Stimulated activated CD4-positive, alpha-beta T cell treated with anti-CD3 and anti-CD28 coated beads, Interleukin-1b, Interleukin-23, amount 100 ng/mL, for 48 hours (primary cell): Measurements from ENCODE around the gene CDK2.
A peak's percentile ranks its signal among the peaks of the same experiment; 100 is the strongest.
"Not testable (repeated sequence)": the region's sequence is repeated elsewhere in the genome, so short reads cannot be mapped to it uniquely, and the experiment has no call there.

Experiments used
- DNase-seq: peaks from one replicate; pipeline ENCODE4 v3.0.0-alpha.2; 2020

CDK2 gene

DNA sequence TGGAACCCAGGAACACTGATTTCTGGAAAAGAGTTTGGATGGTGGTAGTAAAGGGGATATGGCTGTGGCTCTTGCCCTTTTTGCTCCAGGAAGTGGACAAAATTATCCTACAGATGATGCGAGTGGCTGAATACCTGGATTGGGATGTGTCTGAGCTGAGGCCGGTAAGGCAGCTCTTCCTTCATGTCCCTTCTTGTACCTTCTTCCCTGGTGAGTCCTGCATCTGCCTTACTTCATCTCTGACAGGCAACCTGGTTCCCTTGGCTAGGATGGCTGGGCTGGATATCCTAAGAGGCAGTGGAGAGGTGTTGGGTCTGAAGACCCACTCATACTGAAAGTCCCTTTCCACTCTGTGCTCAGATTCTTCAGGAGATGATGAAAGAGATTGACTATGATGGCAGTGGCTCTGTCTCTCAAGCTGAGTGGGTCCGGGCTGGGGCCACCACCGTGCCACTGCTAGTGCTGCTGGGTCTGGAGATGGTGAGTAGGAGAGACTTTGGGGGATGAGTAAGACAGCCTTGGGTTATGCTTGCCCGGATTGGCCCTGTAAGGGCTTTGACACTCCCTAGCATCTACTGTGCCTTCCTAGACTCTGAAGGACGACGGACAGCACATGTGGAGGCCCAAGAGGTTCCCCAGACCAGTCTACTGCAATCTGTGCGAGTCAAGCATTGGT lies 27.7 kb upstream of the CDK2 start:
- DNase-seq: peak; percentile 73

DNA sequence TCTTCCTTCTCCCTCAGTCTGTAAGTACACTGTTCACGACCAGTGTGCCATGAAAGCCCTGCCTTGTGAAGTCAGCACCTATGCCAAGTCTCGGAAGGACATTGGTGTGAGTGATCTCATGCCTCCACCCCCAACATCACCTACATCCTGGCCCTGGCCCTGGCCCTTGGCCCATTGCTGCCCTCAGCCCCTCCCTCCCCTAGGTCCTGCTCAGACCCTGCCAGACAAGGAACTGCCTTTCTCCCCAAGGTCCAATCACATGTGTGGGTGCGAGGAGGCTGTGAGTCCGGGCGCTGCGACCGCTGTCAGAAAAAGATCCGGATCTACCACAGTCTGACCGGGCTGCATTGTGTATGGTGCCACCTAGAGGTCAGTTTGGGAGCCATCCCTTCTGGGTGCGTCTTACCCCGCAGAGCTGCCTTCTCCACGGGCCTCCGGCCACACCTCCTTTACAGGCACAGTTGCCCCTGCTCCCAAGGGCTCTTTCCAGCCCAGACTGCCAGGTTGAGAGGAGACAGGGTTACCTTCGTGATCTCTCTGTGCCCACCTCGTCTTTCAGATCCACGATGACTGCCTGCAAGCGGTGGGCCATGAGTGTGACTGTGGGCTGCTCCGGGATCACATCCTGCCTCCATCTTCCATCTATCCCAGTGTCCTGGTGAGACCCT lies 26.4 kb upstream of the CDK2 start:
- DNase-seq: peak; percentile 82

DNA sequence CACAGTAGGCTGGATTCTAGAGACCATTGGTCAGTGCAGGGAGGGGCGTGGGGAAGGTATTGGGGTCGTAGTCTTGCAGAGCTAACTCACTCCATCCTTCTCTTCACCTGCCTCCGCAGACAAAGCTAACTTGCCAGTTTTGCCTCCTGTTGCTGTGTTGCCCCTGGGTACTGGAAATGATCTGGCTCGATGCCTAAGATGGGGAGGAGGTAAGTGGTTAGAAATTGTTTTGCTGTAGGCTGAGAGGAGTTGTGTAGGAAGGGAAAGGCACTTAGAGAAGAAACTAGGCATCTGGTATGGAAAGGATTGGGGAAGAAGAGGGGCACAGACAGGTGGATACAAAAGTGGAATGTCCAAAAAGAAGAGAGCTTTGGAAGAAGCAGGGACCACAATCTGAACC lies 24.6 kb upstream of the CDK2 start:
- no peak for DNase-seq

DNA sequence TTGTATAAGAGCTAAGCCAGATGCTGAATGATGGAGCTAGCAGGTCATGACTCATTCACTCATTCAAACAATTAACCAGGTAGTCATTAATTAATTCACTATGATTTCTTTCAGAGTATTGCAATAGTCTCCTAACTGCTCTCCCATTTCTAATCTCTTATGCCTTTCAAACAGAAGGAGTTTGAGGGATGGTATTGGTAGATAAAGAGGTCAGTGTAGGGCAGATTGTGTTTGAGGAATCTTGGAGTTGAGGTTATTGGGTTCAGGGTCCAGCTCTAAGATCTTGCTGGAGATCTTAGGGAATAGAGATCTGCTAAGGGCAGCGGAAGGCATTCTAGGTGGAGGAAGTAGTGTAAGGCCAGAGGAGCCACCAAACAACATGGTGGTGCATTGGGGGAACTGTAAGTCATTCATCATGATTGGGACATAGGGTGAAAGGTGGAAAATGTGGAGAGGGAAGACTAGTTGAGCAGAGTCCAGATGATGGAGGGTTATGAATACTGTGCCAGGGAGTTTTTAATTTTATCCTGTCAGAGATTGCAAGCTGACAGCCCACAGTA lies 24.0 kb upstream of the CDK2 start:
- no peak for DNase-seq

DNA sequence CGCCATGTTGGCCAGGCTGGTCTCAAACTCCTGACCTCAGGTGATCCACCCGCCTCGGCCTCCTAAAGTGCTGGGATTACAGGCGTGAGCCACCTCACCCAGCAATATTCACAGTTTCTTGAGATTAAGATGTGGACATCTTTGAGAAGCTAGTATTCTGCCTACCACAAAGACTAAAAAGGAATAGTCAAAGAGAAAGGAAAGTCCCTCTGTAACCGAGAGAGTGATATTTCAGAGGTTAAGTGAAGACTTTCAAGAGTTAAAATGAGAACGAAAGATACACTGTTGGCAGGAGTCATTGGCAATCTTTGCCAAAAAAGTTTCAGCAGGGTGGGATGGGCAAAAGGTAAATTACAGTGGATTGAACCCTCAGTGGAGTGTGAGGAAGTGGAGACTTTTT lies 20.1 kb upstream of the CDK2 start:
- no peak for DNase-seq

DNA sequence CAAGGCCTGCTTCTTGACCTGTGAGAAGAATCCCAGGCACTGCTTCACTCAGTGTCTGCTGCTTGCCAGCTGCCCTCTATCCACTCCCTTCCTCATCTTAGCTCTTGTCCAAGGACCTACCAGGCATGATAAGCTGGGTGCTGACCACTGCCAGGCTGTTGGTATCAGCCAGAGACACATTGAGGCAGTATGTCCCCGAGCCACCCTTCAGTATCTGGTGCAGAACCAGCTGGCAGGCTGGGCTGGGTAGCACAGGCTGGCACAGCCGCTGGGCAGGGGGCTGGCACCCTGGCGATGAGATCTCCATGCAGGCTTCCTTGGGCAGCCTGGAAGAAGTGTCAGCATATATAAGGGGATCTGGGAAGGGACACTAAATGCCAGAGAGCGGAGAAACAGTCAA lies 11.3 kb upstream of the CDK2 start:
- DNase-seq: no peak

DNA sequence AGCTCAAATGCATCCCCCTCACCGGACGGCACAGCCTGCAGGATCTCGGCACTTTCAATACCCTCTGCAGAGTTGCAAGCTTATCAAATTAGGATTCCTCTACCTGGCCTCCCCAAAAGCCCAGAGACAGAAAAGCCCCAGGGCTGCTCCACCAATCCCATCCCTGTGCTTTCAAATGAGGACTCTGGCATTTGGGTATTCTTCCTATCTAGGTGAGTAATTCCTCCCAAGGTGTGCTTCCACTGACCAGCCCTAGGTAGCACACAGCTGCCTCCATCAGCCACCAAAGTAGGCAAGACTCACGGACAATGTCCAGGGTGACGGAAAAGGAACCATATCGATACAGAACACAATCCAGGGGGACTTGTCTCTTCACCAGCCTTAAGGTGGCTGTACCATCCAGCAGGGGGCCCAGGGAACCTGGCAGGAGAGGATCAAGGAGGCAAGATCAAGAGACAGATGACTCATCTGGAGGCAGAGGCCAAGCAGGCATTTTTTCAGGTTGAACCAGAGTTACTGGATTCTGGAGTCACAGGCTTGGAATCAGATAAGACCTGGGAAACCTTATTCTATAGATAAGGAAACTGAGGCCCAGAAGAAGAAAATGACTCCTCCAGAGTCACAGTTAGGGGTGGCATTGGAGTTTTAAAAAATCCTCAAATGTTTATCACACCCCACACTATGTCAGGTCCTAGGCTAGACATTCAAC lies 10.7 kb upstream of the CDK2 start:
- peak; percentile 67 for DNase-seq

DNA sequence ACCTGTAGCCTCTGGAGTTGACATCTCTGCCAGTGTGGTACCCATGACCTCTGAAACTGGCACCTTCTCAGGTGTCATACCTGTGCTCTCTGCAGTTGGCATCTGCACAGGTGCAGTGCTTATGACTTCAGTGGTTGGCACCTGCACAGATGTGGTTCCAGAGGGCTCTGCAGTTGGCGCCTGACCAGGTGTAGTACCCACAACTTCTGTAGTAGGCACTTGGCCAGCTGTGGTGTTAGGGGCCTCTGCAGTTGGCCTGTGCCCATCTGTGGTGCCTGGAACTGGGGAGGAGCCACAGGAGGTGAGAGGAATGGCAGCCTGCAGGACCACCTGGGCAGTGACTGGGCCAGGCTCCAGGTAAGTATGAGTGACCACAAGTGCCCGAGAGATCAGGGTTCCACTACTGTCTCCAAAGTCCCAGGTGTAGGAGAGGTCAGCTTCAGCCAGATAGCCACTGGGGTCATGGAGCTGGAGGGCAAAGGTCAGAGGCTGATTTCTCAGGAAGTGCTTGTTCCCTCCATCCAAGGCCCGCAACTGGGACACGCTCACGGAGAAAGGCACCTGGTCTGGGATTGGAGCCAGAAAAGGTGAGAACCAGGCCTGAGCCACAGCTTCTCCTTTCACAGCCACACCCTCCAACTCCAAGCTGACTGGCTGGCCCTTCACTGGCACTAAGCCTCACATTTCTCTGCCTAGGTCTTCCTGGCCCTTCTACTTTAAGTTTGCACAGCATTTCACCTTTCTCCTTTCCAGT lies 9.3 kb upstream of the CDK2 start:
- DNase-seq: no peak

DNA sequence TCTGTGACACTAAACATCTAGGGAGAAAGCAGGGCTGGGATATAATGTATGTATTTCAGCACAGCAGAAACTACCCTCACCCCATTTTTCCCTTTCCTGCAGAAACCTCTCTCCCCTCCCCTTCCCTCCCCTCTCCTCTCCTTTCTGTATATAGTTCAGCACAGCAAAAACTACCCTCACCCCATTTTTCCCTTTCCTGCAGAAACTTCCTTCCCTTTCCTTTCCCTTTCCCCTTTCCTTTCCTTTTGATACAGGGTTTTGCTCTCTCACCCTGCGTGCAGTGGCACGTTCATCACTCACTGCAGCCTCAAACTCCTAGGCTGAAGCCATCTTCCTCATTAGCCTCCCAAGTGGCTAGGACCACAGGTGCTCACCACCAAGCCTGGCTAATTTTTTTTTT lies 2.9 kb upstream of the CDK2 start:
- no peak for DNase-seq

DNA sequence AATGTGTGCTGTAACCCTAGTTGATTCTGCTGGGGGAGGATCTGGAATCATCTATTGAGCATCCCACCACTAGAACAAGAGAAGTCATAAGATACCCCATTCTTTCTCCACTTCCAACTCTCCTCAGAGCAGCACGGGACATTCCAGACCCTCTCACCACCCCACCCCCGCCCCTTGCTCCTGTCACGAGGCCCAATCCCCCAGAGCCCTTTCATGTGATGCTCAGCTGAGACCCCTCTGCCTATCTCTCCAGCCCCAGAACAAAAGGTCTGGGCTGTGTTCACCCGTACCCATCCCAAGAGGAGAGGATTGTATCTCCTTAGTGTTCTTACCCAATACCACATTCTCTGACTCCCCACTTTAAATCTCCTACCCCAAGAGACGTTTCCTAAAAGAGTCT lies 1.4 kb upstream of the CDK2 start:
- no peak for DNase-seq

DNA sequence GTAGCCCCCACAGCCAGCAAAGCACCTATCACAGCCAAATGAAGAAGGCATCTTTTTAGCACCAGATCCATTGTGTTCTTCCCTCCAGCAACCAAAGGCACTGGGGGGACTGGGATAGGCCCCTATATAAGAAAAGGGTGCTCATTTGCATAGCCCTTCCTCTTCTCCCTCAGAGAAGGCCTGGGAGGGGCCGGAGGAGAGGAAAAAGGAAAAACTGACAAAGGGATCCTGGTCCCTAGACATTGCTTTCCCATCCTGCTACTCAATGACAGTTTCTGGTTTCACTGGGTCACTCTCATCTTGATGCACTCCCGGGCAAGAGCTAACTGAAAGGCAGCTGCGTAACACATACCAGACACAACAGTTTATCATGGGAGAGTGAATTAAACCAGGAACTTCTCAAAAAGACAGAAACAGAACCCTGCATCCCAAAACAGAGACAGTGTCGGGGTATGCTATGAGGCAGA lies 656 bp upstream of the CDK2 start, which contains the start of gene PMEL:
TSS of gene PMEL (minus strand) at position 102 of the 467 bp plus-strand sequence. CDS start at position 71, 31 bp downstream.
- no peak for DNase-seq

DNA sequence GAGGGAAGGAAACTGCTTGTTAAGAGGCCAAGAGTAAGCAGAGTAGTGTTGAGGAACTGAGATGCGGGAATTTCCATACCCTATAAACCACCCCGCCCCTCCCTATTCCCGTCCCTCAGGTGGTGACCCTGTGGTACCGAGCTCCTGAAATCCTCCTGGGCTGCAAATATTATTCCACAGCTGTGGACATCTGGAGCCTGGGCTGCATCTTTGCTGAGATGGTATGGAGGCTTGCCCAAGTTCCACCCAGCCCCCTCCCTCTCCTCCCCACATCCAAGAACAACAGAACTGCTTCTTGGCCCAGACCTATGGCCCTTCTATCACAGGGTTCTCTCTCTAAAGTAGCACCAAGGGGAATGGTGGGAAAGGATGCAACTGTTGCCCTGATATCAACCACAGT lies 2.7 kb downstream of the CDK2 start:
- no peak for DNase-seq

DNA sequence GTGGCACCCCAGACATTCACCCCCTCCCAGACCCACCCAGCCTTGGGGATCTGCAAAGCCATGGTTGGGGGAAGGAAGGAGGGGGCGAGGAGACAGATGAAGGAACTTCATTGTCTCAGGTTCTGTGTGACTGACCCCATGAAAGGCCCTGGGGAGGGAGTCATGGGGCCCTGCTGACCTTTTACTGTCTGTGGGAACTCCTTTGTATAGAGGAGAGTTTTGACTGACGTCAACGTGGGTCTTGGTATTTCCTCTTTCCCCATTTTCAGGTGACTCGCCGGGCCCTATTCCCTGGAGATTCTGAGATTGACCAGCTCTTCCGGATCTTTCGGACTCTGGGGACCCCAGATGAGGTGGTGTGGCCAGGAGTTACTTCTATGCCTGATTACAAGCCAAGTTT lies 4.1 kb downstream of the CDK2 start:
- no peak for DNase-seq

DNA sequence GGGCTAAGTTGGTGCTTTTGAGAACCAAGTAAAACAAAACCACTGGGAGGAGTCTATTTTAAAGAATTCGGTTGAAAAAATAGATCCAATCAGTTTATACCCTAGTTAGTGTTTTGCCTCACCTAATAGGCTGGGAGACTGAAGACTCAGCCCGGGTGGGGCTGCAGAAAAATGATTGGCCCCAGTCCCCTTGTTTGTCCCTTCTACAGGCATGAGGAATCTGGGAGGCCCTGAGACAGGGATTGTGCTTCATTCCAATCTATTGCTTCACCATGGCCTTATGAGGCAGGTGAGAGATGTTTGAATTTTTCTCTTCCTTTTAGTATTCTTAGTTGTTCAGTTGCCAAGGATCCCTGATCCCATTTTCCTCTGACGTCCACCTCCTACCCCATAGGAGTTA lies 5.4 kb downstream of the CDK2 start:
- no peak for DNase-seq

DNA sequence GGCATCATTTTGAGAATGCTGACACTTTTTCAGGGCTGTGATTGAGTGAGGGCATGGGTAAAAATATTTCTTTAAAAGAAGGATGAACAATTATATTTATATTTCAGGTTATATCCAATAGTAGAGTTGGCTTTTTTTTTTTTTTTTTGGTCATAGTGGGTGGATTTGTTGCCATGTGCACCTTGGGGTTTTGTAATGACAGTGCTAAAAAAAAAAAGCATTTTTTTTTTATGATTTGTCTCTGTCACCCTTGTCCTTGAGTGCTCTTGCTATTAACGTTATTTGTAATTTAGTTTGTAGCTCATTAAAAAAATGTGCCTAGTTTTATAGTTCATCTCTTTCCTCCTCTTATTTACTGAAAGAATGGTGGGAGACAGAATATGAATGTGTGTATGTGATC lies 5.8 kb downstream of the CDK2 start:
- DNase-seq: no peak

DNA sequence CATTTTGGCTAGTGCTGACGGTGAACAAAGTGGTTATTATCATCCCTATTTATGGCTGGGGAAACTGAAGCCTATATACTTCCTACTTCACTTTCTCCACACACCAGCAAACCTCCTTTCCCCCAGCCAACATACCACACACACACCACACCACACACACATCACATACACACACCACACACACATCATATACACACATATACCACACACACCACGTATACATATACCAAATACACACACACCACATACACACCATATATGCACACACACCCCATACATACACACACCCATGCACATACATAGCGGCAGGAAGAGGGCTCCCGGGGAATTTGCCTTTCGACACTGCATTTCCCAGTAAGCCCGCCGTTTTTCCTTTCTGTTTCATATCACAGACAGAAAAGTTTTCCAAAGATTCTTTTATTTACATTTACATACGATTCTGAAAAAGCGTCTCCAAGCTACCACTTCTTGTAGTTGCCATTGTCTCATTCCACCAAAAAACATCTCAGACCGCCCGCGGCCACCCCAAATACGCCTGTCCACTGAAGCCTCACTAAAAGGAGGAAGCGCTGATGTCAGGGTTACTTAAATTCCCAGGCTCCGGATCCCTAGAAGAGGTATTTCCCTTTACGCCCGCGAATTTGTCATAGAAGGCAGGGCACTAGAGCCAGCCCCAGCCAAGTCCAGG lies 6.4 kb downstream of the CDK2 start:
- no peak for DNase-seq

DNA sequence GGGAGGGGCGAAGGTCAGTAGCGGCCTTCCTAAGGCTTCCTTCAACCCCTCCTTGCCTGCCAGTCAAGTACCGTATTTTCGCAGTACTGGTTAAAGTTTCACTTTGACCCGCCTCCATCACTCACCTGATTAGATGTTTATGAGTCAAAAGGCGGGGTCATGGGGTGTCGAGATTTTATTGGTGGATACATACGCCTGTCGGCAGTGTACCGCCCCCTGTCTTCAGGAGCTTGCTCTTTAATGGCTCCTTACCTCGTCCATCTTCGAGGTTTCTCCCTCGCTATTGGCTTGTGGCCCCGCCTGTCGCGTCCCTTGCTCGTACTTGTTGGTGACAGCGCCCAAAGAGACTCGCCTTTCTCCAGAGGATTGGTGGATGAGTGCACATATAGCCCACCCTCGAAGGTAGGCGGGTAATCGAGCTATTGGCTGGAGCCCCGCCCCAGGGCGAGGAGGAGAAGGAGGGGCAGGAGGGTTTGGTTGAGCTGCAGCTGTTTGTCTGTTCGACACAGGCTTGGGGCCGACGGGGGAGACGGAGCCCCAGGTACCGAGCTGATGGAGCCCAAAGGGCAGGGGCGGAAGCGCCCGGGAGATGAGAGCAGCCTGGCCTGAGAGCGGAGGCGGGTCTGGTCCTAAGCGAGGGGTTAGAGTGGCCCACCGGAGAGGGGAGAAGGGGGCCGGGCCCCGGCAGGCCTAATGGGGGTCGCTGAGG lies 7.1 kb downstream of the CDK2 start, which contains the start of gene RAB5B:
TSS of gene RAB5B (plus strand) at position 480 of the 709 bp plus-strand sequence. CDS start 12,883 bp downstream, outside the sequence.
- peak; percentile 99 for DNase-seq

DNA sequence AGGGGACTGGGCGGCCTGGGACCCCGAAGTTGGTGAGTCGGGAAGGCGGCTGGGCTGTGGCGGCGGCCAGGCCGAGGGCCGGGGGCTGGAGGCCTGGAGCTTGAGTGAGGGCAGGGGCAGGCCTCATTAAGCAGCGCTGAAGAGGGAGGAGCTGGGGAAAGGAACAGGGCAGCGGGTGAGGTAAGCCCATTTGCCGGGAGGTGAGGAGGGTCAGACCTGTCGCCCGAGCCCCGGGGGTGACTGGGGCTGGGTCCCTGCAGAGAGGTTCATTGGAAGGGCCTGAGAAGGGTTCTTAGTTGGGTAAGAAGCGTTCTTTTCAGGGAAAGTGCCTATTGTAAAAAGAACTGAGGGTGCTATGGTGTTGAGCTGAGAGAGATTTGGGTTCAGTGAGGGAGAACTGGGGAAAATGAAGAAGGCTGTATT lies 7.7 kb downstream of the CDK2 start:
- peak; percentile 41 for DNase-seq

DNA sequence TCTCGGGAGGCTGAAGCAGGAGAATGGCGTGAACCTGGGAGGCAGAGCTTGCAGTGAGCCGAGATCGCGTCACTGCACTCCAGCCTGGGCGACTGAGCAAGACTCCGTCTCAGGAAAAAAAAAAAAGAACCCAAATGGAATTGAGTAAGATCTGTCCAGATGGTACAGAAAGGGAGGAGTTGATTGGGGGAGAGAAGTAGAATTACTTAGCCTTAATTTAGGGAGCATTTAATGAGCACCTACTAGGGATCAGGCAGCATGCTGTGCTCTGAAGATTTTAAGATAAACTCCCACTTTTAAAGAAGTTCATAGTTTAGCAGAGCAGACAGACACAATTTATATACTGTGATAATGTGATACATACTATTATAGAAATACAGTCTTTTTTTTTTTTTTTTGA lies 11.8 kb downstream of the CDK2 start:
- DNase-seq: no peak

DNA sequence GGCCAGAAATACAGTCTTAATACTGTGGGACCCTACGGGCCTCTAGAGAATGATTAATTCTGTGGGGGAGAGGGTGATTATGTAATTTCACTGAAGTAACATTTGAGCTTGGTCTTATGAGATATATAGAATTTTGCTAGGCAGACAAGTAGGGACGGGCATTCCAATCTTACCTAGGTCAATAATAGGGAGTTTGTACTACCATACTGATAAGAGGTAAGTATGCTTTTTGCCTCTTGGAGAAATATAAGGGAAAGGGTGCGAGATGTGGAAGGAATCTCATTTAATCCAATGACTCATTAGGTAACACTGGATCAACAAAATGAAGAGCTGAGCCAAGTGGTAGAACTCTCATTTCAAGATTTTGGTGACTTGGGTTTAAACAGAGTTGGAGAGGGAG lies 12.4 kb downstream of the CDK2 start:
- no peak for DNase-seq

DNA sequence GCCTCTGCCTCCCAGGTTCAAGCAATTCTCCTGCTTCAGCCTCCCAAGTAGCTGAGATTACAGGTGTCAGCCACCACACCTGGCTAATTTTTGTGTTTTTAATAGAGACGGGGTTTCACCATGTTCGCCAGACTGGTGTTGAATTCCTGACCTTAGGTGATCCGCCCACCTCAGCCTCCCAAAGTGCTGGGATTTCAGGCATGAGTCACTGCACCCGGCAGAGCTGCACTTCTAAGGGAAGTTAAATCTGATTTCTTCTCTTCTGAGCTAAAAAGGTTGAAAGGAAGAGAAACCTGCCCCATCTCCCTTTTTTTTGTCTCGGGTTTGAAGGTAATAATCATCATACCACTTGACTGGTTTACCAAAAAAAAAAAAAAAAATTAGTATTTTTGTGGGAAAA lies 15.3 kb downstream of the CDK2 start:
- not testable (repeated sequence) for DNase-seq
